OCI-LY3 (cell line): Measurements from ENCODE around the gene CCDC194.

ENCODE experiments used
- H2AFZ ChIP-seq: fragments of 200-600, 300-600 bp; shearing (Covaris generic); 2 replicates; pipeline ENCODE4 v1.6.0; 2014; ENCODE audit warnings: antibody characterized with exemption, low read depth, low read length
- H3K27ac ChIP-seq: fragments of 200-600, 300-600 bp; sonication (generic); 2 replicates; pipeline ENCODE4 v1.5.1; 2014; ENCODE audit warnings: mild to moderate bottlenecking, low read length, moderate library complexity, mixed read lengths
- H3K27me3 ChIP-seq: fragments of 200-600, 300-600 bp; sonication (generic); 2 replicates; pipeline ENCODE4 v1.6.1; 2014; ENCODE audit warnings: low read depth, low read length, mixed read lengths
- H3K36me3 ChIP-seq: fragments of 200-600, 300-600 bp; sonication (generic); replicated peaks from 2 replicates; pipeline ENCODE3; 2014; ENCODE audit warnings: low read depth, low read length, mixed read lengths
- H3K4me1 ChIP-seq: fragments of 300-600, 200-600 bp; sonication (generic); 2 replicates; pipeline ENCODE4 v1.6.1; 2014; ENCODE audit warnings: low read length, mixed read lengths
- H3K4me2 ChIP-seq: fragments of 200-600, 300-600 bp; sonication (generic); 2 replicates; pipeline ENCODE4 v1.6.1; 2014; ENCODE audit warnings: low read length, mixed read lengths
- H3K4me3 ChIP-seq: fragments of 300-600, 200-600 bp; sonication (generic); 2 replicates; pipeline ENCODE4 v1.5.1; 2014; ENCODE audit warnings: antibody characterized with exemption, mild to moderate bottlenecking, low read length, moderate library complexity
- H3K79me2 ChIP-seq: fragments of 300-600, 200-600 bp; shearing (Covaris generic); 2 replicates; pipeline ENCODE4 v1.6.1; 2014; ENCODE audit warnings: mild to moderate bottlenecking, low read length, mixed read lengths
- H3K9ac ChIP-seq: fragments of 300-600, 200-600 bp; shearing (Covaris generic); 2 replicates; pipeline ENCODE4 v1.6.0; 2014; ENCODE audit warnings: mild to moderate bottlenecking, low read length, moderate library complexity
- H3K9me3 ChIP-seq: fragments of 200-600, 300-600 bp; shearing (Covaris generic); 2 replicates; pipeline ENCODE4 v1.6.1; 2014; ENCODE audit warnings: low read length, mixed read lengths; ENCODE audit not compliant: insufficient read depth
- H4K20me1 ChIP-seq: fragments of 200-600, 300-600 bp; sonication (generic); 2 replicates; pipeline ENCODE4 v1.6.1; 2016; ENCODE audit warnings: low read length, mixed read lengths; ENCODE audit not compliant: insufficient read depth
- EZH2phosphoT487 ChIP-seq: fragments of 200-600 bp; shearing (Covaris generic); IDR thresholded peaks from 2 replicates; pipeline ENCODE4 v1.6.1; 2018; ENCODE audit warnings: antibody characterized with exemption, mixed run types, low read depth
- TF ChIP-seq, protein P1 (sequence below): fragments of 200-600, 300-600 bp; sonication (generic); IDR thresholded peaks from 2 replicates; pipeline ENCODE4 v1.5.1; 2014; ENCODE audit warnings: antibody characterized with exemption, low read length, low read depth

The CCDC194 gene

GRCh38 chr19:17351815-17352435 lies 42.1 kb downstream of the CCDC194 start:
- Histone ChIP-seq H3K4me3 (no peak overlapping the region), H3K4me2 (no peak overlapping the region), H3K9me3 (no peaks in the 10 kb centered on the region), H3K27me3 (peaks cover 8% of the 10 kb centered on the region; the same call in 1 of the 2 replicates), H2AFZ (no peak overlapping the region), H3K9ac (no peak overlapping the region), H4K20me1 (no peaks in the 10 kb centered on the region), H3K79me2 (no peaks in the 10 kb centered on the region), H3K27ac (no peak overlapping the region), H3K4me1 (peaks cover 7% of the 10 kb centered on the region), H3K36me3 (no peaks in the 10 kb centered on the region)
- no peak for TF ChIP-seq EZH2phosphoT487
- TF ChIP-seq, protein P1, sequence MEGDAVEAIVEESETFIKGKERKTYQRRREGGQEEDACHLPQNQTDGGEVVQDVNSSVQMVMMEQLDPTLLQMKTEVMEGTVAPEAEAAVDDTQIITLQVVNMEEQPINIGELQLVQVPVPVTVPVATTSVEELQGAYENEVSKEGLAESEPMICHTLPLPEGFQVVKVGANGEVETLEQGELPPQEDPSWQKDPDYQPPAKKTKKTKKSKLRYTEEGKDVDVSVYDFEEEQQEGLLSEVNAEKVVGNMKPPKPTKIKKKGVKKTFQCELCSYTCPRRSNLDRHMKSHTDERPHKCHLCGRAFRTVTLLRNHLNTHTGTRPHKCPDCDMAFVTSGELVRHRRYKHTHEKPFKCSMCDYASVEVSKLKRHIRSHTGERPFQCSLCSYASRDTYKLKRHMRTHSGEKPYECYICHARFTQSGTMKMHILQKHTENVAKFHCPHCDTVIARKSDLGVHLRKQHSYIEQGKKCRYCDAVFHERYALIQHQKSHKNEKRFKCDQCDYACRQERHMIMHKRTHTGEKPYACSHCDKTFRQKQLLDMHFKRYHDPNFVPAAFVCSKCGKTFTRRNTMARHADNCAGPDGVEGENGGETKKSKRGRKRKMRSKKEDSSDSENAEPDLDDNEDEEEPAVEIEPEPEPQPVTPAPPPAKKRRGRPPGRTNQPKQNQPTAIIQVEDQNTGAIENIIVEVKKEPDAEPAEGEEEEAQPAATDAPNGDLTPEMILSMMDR = no peak

- H3K4me2 ChIP-seq = no peak overlapping the region
- no peaks in the 10 kb centered on the region for H4K20me1 ChIP-seq
- TF ChIP-seq EZH2phosphoT487 = no peak
- TF ChIP-seq, protein P1 = no peak
- no peaks in the 10 kb centered on the region for H3K9me3 ChIP-seq
- no peak overlapping the region for H2AFZ ChIP-seq
- H3K36me3 ChIP-seq = peaks cover 2% of the 10 kb centered on the region
- H3K27me3 ChIP-seq = peaks cover 8% of the 10 kb centered on the region; the same call in 1 of the 2 replicates
- H3K9ac ChIP-seq = no peak overlapping the region
- no peak overlapping the region for H3K27ac ChIP-seq
- no peaks in the 10 kb centered on the region for H3K79me2 ChIP-seq
- H3K4me3 ChIP-seq = no peak overlapping the region
- H3K4me1 ChIP-seq = peaks cover 13% of the 10 kb centered on the region
Measured at GRCh38 chr19:17348700-17349099, 45.3 kb downstream of the CCDC194 start.

DNA sequence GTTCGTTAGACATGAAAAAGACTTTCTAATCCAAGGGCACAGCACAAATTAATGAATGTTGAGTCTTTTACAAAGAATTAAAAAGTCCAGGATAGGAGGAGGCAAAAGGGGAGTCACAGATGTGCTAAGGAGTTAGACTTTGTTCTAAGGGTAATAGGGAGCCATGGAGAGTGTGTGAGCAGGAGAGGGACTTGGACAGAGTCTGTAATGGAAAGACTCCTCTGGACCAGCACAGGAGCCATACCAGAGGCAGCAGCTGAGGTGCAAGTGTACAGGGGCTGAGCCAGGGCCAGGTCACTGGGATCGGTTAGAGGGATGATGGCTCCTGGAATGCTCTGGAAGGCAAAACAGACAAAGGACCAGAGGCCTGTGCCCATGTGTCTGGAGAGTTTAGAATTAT lies 46.1 kb downstream of the CCDC194 start:
- Histone ChIP-seq H3K36me3 (peaks cover 2% of the 10 kb centered on the region), H3K9ac (no peak overlapping the region), H4K20me1 (no peaks in the 10 kb centered on the region), H3K27ac (no peak overlapping the region), H3K9me3 (no peaks in the 10 kb centered on the region), H2AFZ (no peak overlapping the region), H3K4me3 (no peak overlapping the region), H3K79me2 (no peaks in the 10 kb centered on the region), H3K27me3 (peaks cover 8% of the 10 kb centered on the region; the same call in 1 of the 2 replicates), H3K4me2 (no peak overlapping the region), H3K4me1 (peaks cover 13% of the 10 kb centered on the region)
- TF ChIP-seq, protein P1 = no peak
- TF ChIP-seq EZH2phosphoT487 = no peak

GRCh38 chr19:17347361-17347760 lies 46.6 kb downstream of the CCDC194 start:
- Histone ChIP-seq H3K4me2 (peak overlapping the region; percentile 74; the same call in 1 of the 2 replicates), H3K9ac (no peak overlapping the region), H3K4me1 (peaks cover 13% of the 10 kb centered on the region), H3K36me3 (peaks cover 4% of the 10 kb centered on the region), H3K4me3 (no peak overlapping the region), H3K79me2 (no peaks in the 10 kb centered on the region), H3K27ac (no peak overlapping the region), H3K9me3 (no peaks in the 10 kb centered on the region), H4K20me1 (no peaks in the 10 kb centered on the region), H3K27me3 (peaks cover 8% of the 10 kb centered on the region; the same call in 1 of the 2 replicates), H2AFZ (no peak overlapping the region)
- no peak for TF ChIP-seq EZH2phosphoT487
- TF ChIP-seq, protein P1 = no peak
